HepG2 (cell line): ENCODE measurements around the gene PACRGL. TPM values are rescaled to one million over a fixed set of nuclear protein-coding genes. Genes with fewer than 3 reads are reported as not detected.

Source experiments
- ATAC-seq: fragments of 200-7000 bp; cut with Tn5 transposase; 3 replicates; pipeline ENCODE4 v1.9.1; 2020; ENCODE audit warnings: mild to moderate bottlenecking, moderate library complexity
- BruUV-seq: library from RNA; stranded (reverse); fragments of 400-500 nt; replicated peaks from 2 replicates; lab custom pipeline; 2021; lab: Mats Ljungman, UMichigan
- CTCF ChIA-PET: fragments of 300-600 bp; formaldehyde crosslinking; extraction: SDS; loops from one replicate; lab custom pipeline; 2021; ENCODE audit warnings: low total read pairs, inconsistent platforms, low intra/inter-chr PET ratio; lab: Yijun Ruan, JAX
- POLR2A ChIA-PET: fragments of 350-600 bp; sonication (Branson Sonifier 250); formaldehyde crosslinking; loops from one replicate; lab custom pipeline; 2020; ENCODE audit warnings: antibody characterized with exemption, inconsistent platforms; lab: Yijun Ruan, JAX
- DNase-seq: peaks from one replicate; pipeline ENCODE4 v3.0.0-alpha.2; 2015; ENCODE audit warnings: low spot score
- FAIRE-seq: peaks from 3 replicates; lab custom pipeline; 2011; peaks lifted over from hg19 to GRCh38; lab: Jason Lieb, UNC
- H2AFZ ChIP-seq: one replicate; pipeline ENCODE4 v1.6.1; 2011; ENCODE audit warnings: low read length, inconsistent platforms
- H3K27ac ChIP-seq: fragments of 300-600 bp; 3 replicates; pipeline ENCODE4 v1.8.0; 2011; ENCODE audit warnings: mixed run types, mild to moderate bottlenecking, mixed read lengths, low read length, inconsistent platforms; ENCODE audit not compliant: insufficient read depth; ENCODE audit errors: extremely low read length
- H3K27me3 ChIP-seq, 2 experiments: fragments of 200-600 bp in 1 of 2; 2 replicates in 1 of 2; 3 replicates in 1 of 2; pipeline versions ENCODE4 v1.6.0 to v1.8.0; 2011; ENCODE audit warnings: low read length in 2 of 2, mild to moderate bottlenecking in 2 of 2, moderate library complexity in 2 of 2, inconsistent platforms in 1 of 2; ENCODE audit not compliant: insufficient read depth in 2 of 2, control insufficient read depth in 1 of 2
- H3K36me3 ChIP-seq, 2 experiments: fragments of 200-600 bp in 1 of 2; replicated peaks in 1 of 2; 2 replicates in 1 of 2; 3 replicates in 1 of 2; pipeline versions ENCODE4 v1.5.1 to v1.8.0; 2011; ENCODE audit warnings: low read length in 2 of 2, inconsistent platforms in 1 of 2; ENCODE audit not compliant: insufficient read depth in 2 of 2, control insufficient read depth in 1 of 2
- H3K4me1 ChIP-seq: 2 replicates; pipeline ENCODE4 v1.5.1; 2012; ENCODE audit warnings: low read length, inconsistent platforms; ENCODE audit not compliant: insufficient read depth
- H3K4me2 ChIP-seq: 2 replicates; pipeline ENCODE4 v1.6.0; 2011; ENCODE audit warnings: low read depth, low read length, inconsistent platforms
- H3K4me3 ChIP-seq, 3 experiments: fragments of 200-600 bp in 1 of 3; sonication (generic), shearing (Covaris generic) in 1 of 3; replicated peaks in 1 of 3; 2 replicates each; pipeline ENCODE4 v1.5.1; 2011 to 2016; ENCODE audit warnings: low read length in 3 of 3, inconsistent platforms in 2 of 3, low read depth in 2 of 3, mild to moderate bottlenecking in 2 of 3, control low read depth in 1 of 3, mixed read lengths in 1 of 3; ENCODE audit not compliant: insufficient read depth in 1 of 3
- H3K79me2 ChIP-seq: one replicate; pipeline ENCODE4 v1.6.1; 2011; ENCODE audit warnings: low read length, inconsistent platforms; ENCODE audit not compliant: insufficient read depth
- H3K9ac ChIP-seq: 2 replicates; pipeline ENCODE4 v1.6.0; 2011; ENCODE audit warnings: mild to moderate bottlenecking, low read depth, low read length, inconsistent platforms; ENCODE audit not compliant: insufficient read depth
- H3K9me3 ChIP-seq: 2 replicates; pipeline ENCODE4 v1.5.1; 2012; ENCODE audit warnings: mild to moderate bottlenecking, low read length
- H4K20me1 ChIP-seq: 2 replicates; pipeline ENCODE4 v1.6.0; 2011; ENCODE audit warnings: inconsistent platforms, mild to moderate bottlenecking, low read length, moderate library complexity; ENCODE audit not compliant: insufficient read depth
- AGO2 ChIP-seq: fragments of 200-400 bp; formaldehyde crosslinking; optimal IDR thresholded peaks from 2 replicates; pipeline ENCODE3; 2017; ENCODE audit warnings: mild to moderate bottlenecking, low read depth, low read length, moderate library complexity
- KIAA2018 ChIP-seq: sonication (generic); formaldehyde crosslinking; IDR thresholded peaks from 2 replicates; pipeline ENCODE4 v1.5.0; 2020; ENCODE audit warnings: mild to moderate bottlenecking, missing genetic modification reagents, borderline replicate concordance
- MED1 ChIP-seq: sonication (generic); formaldehyde crosslinking; IDR thresholded peaks from 2 replicates; pipeline ENCODE4 v1.4.0; 2020; ENCODE audit warnings: missing genetic modification reagents
- REPIN1 ChIP-seq: sonication (generic); formaldehyde crosslinking; IDR thresholded peaks from 2 replicates; pipeline ENCODE4 v1.8.0; 2022; ENCODE audit warnings: missing genetic modification reagents, low read depth, mild to moderate bottlenecking, borderline replicate concordance
- THAP9 ChIP-seq: sonication (generic); formaldehyde crosslinking; IDR thresholded peaks from 2 replicates; pipeline ENCODE4; 2020; ENCODE audit warnings: missing genetic modification reagents, mild to moderate bottlenecking, borderline replicate concordance
- ZFP90 ChIP-seq: sonication (generic); formaldehyde crosslinking; IDR thresholded peaks from 2 replicates; pipeline ENCODE4 v1.8.0; 2022; ENCODE audit warnings: missing genetic modification reagents, mild to moderate bottlenecking, inconsistent platforms, borderline replicate concordance
- ZNF224 ChIP-seq: sonication (generic); formaldehyde crosslinking; IDR thresholded peaks from 2 replicates; pipeline ENCODE4 v1.5.0; 2020; ENCODE audit warnings: mild to moderate bottlenecking, missing genetic modification reagents
- ZSCAN21 ChIP-seq: sonication (generic); formaldehyde crosslinking; IDR thresholded peaks from 2 replicates; pipeline ENCODE4 v1.8.0; 2022; ENCODE audit warnings: mild to moderate bottlenecking, missing genetic modification reagents, moderate library complexity, borderline replicate concordance
- WGBS: methylation state at CpG from one replicate; pipeline ENCODE4 v1.1.6; 2017; ENCODE audit warnings: low lambda C conversion rate; 5-methylcytosine and 5-hydroxymethylcytosine counted together
- in situ Hi-C: cut with HindIII; loops from 2 replicates; pipeline ENCODE4 v1.10.0; 2017; ENCODE audit warnings: low pct_unique_long_range_greater_than_20kb; ENCODE audit not compliant: extremely low pct_ligation_motif_present
- intact Hi-C: fragments of 100-400 bp; cut with micrococcal nuclease; formaldehyde crosslinking; loops from one replicate; pipeline ENCODE4 v1.10.0; 2022; ENCODE audit not compliant: unreplicated experiment
- polyA plus RNA-seq, 8 experiments: library from polyadenylated mRNA; depleted of rRNA in 3 of 8; stranded (reverse) in 7 of 8; unstranded in 1 of 8; fragments of >200 nt; fragmentation: Illumina TruSeq in 4 of 8; extraction: Trizol in 4 of 8; gene quantifications; 2 replicates each; pipeline versions ENCODE4 v1.2.1 to v1.2.3, GENCODE V29; 2011 to 2016; ENCODE audit warnings: low read depth in 4 of 8, missing spikeins in 1 of 8, mixed read lengths in 1 of 8; ENCODE audit not compliant: insufficient read depth in 1 of 8
- total RNA-seq, 5 experiments: library from RNA; depleted of rRNA; stranded (reverse); fragments of >200 nt; fragmentation: Illumina TruSeq; extraction: Trizol; gene quantifications; 2 replicates each; pipeline ENCODE4 v1.2.3, GENCODE V29; 2016; ENCODE audit warnings: low read depth in 1 of 5

The PACRGL gene
- total and polyA plus RNA-seq, 2 of the 13 experiments (the other 11 are each of a cell fraction or from before 2014, with no cell fraction given) = 5.8 to 15.1 TPM

GRCh38 chr4:20698820-20699219 is 1.4 kb upstream of the PACRGL start:
- no peak for DNase-seq
- Histone ChIP-seq H4K20me1 (no peaks in the 10 kb centered on the region), H3K4me3 (no peak overlapping the region), H2AFZ (no peak overlapping the region), H3K9me3 (no peaks in the 10 kb centered on the region), H3K36me3 (no peaks in the 10 kb centered on the region), H3K4me1 (peaks cover 21% of the 10 kb centered on the region), H3K9ac (no peak overlapping the region), H3K27ac (no peak overlapping the region), H3K27me3 (no peaks in the 10 kb centered on the region), H3K79me2 (no peaks in the 10 kb centered on the region), H3K4me2 (no peak overlapping the region)
- ATAC-seq = no peak
- WGBS = 53% methylated on average over 4 of the region's 4 CpGs
- CTCF ChIA-PET = no interaction called here
- POLR2A ChIA-PET = interaction anchor here (0.5 kb wide), 1 partner anchor 811 kb away, joined by 3 read pairs; no protein-coding TSS in a partner anchor
- intact Hi-C loops (no loop called here), in situ Hi-C loops (loop anchor here (25.0 kb wide), 1 partner anchor 387 kb away; no protein-coding TSS in a partner anchor)
- no TSS peak for BruUV-seq
- TF ChIP-seq REPIN1 (no peak), KIAA2018 (CRISPR knock-in tag) (no peak), ZSCAN21 (CRISPR knock-in tag) (no peak), AGO2 (no peak), MED1 (CRISPR knock-in tag) (no peak), ZNF224 (no peak), ZFP90 (CRISPR knock-in tag) (no peak), THAP9 (CRISPR knock-in tag) (no peak)
- no peak for FAIRE-seq
